ENCODE results near the gene CNTN1.

The CNTN1 gene

GRCh38 chr12:40870981-40871380, 178.7 kb downstream of the CNTN1 start:
- no peak for DNase-seq

GRCh38 chr12:40874868-40875267, 182.6 kb downstream of the CNTN1 start:
- no peak for DNase-seq

- no peak for DNase-seq
Measured at GRCh38 chr12:40889329-40889728, 197.1 kb downstream of the CNTN1 start.

- DNase-seq = no peak
Measured at GRCh38 chr12:40892528-40892927, 200.3 kb downstream of the CNTN1 start.

GRCh38 chr12:40898505-40898904, 206.3 kb downstream of the CNTN1 start:
- no peak for DNase-seq

- DNase-seq = no peak
Measured at GRCh38 chr12:40903040-40903439, 210.8 kb downstream of the CNTN1 start.

GRCh38 chr12:40907115-40907527, 214.9 kb downstream of the CNTN1 start:
- DNase-seq = no peak

- no peak for DNase-seq
Measured at GRCh38 chr12:40911676-40912075, 219.4 kb downstream of the CNTN1 start.

- no peak for DNase-seq
Measured at GRCh38 chr12:40915172-40915571, 222.9 kb downstream of the CNTN1 start.

- DNase-seq = no peak
Measured at GRCh38 chr12:40917561-40917960, 225.3 kb downstream of the CNTN1 start.

GRCh38 chr12:40921563-40922163, 229.4 kb downstream of the CNTN1 start:
- DNase-seq = peak; percentile 8

GRCh38 chr12:40937891-40938290, 245.7 kb downstream of the CNTN1 start:
- DNase-seq = no peak

- DNase-seq = no peak
Measured at GRCh38 chr12:40942326-40942725, 250.1 kb downstream of the CNTN1 start.

GRCh38 chr12:40945772-40946171, 253.5 kb downstream of the CNTN1 start:
- no peak for DNase-seq

GRCh38 chr12:40946612-40947194, 254.5 kb downstream of the CNTN1 start:
- peak; percentile 27 for DNase-seq

- DNase-seq = no peak
Measured at GRCh38 chr12:40947797-40948196, 255.6 kb downstream of the CNTN1 start.

GRCh38 chr12:40953076-40953475, 260.8 kb downstream of the CNTN1 start:
- no peak for DNase-seq

- DNase-seq = no peak
Measured at GRCh38 chr12:40957417-40957816, 265.2 kb downstream of the CNTN1 start.

- DNase-seq = no peak
Measured at GRCh38 chr12:40959041-40959440, 266.8 kb downstream of the CNTN1 start.

- no peak for DNase-seq
Measured at GRCh38 chr12:40963751-40964150, 271.5 kb downstream of the CNTN1 start.

GRCh38 chr12:40969796-40970195, 277.6 kb downstream of the CNTN1 start:
- no peak for DNase-seq

- no peak for DNase-seq
Measured at GRCh38 chr12:40970320-40970907, 278.2 kb downstream of the CNTN1 start.

GRCh38 chr12:40971911-40972310, 279.7 kb downstream of the CNTN1 start:
- DNase-seq = no peak

- DNase-seq = no peak
Measured at GRCh38 chr12:40976546-40976945, 284.3 kb downstream of the CNTN1 start.

Measured in MV-4-11 (cell line).